OCI-LY3 (cell line): ENCODE measurements around the gene ETFB.

Source experiments
- H2AFZ ChIP-seq: fragments of 200-600, 300-600 bp; shearing (Covaris generic); 2 replicates; pipeline ENCODE4 v1.6.0; 2014; ENCODE audit warnings: antibody characterized with exemption, low read depth, low read length
- H3K27ac ChIP-seq: fragments of 200-600, 300-600 bp; sonication (generic); 2 replicates; pipeline ENCODE4 v1.5.1; 2014; ENCODE audit warnings: mild to moderate bottlenecking, low read length, moderate library complexity, mixed read lengths
- H3K27me3 ChIP-seq: fragments of 200-600, 300-600 bp; sonication (generic); 2 replicates; pipeline ENCODE4 v1.6.1; 2014; ENCODE audit warnings: low read depth, low read length, mixed read lengths
- H3K36me3 ChIP-seq: fragments of 200-600, 300-600 bp; sonication (generic); replicated peaks from 2 replicates; pipeline ENCODE3; 2014; ENCODE audit warnings: low read depth, low read length, mixed read lengths
- H3K4me1 ChIP-seq: fragments of 300-600, 200-600 bp; sonication (generic); 2 replicates; pipeline ENCODE4 v1.6.1; 2014; ENCODE audit warnings: low read length, mixed read lengths
- H3K4me2 ChIP-seq: fragments of 200-600, 300-600 bp; sonication (generic); 2 replicates; pipeline ENCODE4 v1.6.1; 2014; ENCODE audit warnings: low read length, mixed read lengths
- H3K4me3 ChIP-seq: fragments of 300-600, 200-600 bp; sonication (generic); 2 replicates; pipeline ENCODE4 v1.5.1; 2014; ENCODE audit warnings: antibody characterized with exemption, mild to moderate bottlenecking, low read length, moderate library complexity
- H3K79me2 ChIP-seq: fragments of 300-600, 200-600 bp; shearing (Covaris generic); 2 replicates; pipeline ENCODE4 v1.6.1; 2014; ENCODE audit warnings: mild to moderate bottlenecking, low read length, mixed read lengths
- H3K9ac ChIP-seq: fragments of 300-600, 200-600 bp; shearing (Covaris generic); 2 replicates; pipeline ENCODE4 v1.6.0; 2014; ENCODE audit warnings: mild to moderate bottlenecking, low read length, moderate library complexity
- H3K9me3 ChIP-seq: fragments of 200-600, 300-600 bp; shearing (Covaris generic); 2 replicates; pipeline ENCODE4 v1.6.1; 2014; ENCODE audit warnings: low read length, mixed read lengths; ENCODE audit not compliant: insufficient read depth
- H4K20me1 ChIP-seq: fragments of 200-600, 300-600 bp; sonication (generic); 2 replicates; pipeline ENCODE4 v1.6.1; 2016; ENCODE audit warnings: low read length, mixed read lengths; ENCODE audit not compliant: insufficient read depth
- EZH2phosphoT487 ChIP-seq: fragments of 200-600 bp; shearing (Covaris generic); IDR thresholded peaks from 2 replicates; pipeline ENCODE4 v1.6.1; 2018; ENCODE audit warnings: antibody characterized with exemption, mixed run types, low read depth
- TF ChIP-seq, protein P1 (sequence below): fragments of 200-600, 300-600 bp; sonication (generic); IDR thresholded peaks from 2 replicates; pipeline ENCODE4 v1.5.1; 2014; ENCODE audit warnings: antibody characterized with exemption, low read length, low read depth

The ETFB gene

GRCh38 chr19:51321799-51322198, 44.4 kb downstream of the ETFB start:
- H3K27ac ChIP-seq = no peak overlapping the region
- H3K4me2 ChIP-seq = no peak overlapping the region
- H3K79me2 ChIP-seq = no peaks in the 10 kb centered on the region
- no peaks in the 10 kb centered on the region for H4K20me1 ChIP-seq
- H3K4me1 ChIP-seq = no peaks in the 10 kb centered on the region
- no peak overlapping the region for H3K9ac ChIP-seq
- H3K27me3 ChIP-seq = peaks cover 5% of the 10 kb centered on the region; the same call in 1 of the 2 replicates
- no peak overlapping the region for H2AFZ ChIP-seq
- no peaks in the 10 kb centered on the region for H3K9me3 ChIP-seq
- no peak for TF ChIP-seq EZH2phosphoT487
- TF ChIP-seq, protein P1, sequence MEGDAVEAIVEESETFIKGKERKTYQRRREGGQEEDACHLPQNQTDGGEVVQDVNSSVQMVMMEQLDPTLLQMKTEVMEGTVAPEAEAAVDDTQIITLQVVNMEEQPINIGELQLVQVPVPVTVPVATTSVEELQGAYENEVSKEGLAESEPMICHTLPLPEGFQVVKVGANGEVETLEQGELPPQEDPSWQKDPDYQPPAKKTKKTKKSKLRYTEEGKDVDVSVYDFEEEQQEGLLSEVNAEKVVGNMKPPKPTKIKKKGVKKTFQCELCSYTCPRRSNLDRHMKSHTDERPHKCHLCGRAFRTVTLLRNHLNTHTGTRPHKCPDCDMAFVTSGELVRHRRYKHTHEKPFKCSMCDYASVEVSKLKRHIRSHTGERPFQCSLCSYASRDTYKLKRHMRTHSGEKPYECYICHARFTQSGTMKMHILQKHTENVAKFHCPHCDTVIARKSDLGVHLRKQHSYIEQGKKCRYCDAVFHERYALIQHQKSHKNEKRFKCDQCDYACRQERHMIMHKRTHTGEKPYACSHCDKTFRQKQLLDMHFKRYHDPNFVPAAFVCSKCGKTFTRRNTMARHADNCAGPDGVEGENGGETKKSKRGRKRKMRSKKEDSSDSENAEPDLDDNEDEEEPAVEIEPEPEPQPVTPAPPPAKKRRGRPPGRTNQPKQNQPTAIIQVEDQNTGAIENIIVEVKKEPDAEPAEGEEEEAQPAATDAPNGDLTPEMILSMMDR = no peak
- H3K36me3 ChIP-seq = no peaks in the 10 kb centered on the region
- no peak overlapping the region for H3K4me3 ChIP-seq

- Histone ChIP-seq H3K27me3 (peaks cover 6% of the 10 kb centered on the region; the same call in 1 of the 2 replicates), H3K4me1 (no peaks in the 10 kb centered on the region), H3K4me2 (no peak overlapping the region), H3K79me2 (no peaks in the 10 kb centered on the region), H3K9ac (no peak overlapping the region), H4K20me1 (no peaks in the 10 kb centered on the region), H2AFZ (no peak overlapping the region), H3K36me3 (no peaks in the 10 kb centered on the region), H3K4me3 (no peak overlapping the region), H3K27ac (no peak overlapping the region), H3K9me3 (no peaks in the 10 kb centered on the region)
- TF ChIP-seq, protein P1 = no peak
- no peak for TF ChIP-seq EZH2phosphoT487
These were observed 45.9 kb downstream of the ETFB start for GRCh38 chr19:51320280-51320657.

GRCh38 chr19:51319649-51320279, 46.4 kb downstream of the ETFB start:
- Histone ChIP-seq H3K27ac (no peak overlapping the region), H3K27me3 (peaks cover 12% of the 10 kb centered on the region; the same call in 1 of the 2 replicates), H3K4me2 (no peak overlapping the region), H3K9ac (no peak overlapping the region), H3K9me3 (no peaks in the 10 kb centered on the region), H3K79me2 (no peaks in the 10 kb centered on the region), H4K20me1 (no peaks in the 10 kb centered on the region), H3K36me3 (no peaks in the 10 kb centered on the region), H3K4me3 (no peak overlapping the region), H2AFZ (no peak overlapping the region), H3K4me1 (no peaks in the 10 kb centered on the region)
- TF ChIP-seq, protein P1 = no peak
- no peak for TF ChIP-seq EZH2phosphoT487

DNA sequence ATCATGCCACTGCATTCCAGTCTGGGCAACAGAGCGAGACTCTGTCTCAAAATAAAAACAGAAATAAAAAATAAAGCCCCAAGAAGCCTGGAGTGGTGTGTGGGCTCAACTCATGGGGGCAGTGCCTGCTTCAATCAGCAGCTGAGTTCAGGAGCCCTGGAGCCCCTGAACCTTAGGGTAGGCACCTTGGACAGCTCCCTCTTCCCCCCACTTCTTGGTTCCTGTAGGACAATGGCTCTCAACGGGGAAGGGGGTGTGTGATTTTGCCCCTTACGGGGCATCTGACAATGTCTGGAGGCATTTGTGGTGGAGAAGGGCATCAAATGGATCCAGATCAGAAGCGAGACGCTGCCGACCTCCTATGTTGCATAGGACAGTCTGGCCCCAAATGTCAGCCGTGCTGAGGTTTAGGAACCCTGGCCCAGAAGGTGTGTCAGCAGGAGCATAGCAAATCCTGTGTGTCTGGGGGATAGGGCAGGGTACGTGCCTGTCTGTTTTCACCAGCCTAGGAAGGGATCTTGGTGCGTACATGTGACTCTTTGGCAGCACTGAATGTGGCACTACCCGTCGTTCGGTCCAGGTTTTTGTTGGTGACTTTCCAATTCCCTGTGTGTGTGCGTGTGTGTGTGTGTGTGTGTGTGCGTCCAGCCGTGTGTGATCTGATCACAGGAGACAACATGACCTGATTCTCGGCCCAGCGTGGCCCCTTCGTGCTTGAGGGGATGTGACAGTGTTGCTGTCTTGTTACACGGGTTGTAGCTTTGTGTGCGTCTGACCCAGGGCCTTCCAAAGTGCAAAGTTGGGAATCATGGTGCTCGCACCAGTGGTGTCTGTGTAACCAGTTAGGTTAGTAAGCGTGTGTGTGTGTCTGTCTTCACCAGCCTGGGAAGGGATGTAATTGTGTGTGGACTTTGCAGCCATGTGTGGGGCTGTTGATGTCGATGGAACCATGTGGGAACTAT, 47.2 kb downstream of the ETFB start:
- H3K4me2 ChIP-seq = no peak overlapping the region
- TF ChIP-seq, protein P1 = no peak
- no peak for TF ChIP-seq EZH2phosphoT487
- no peaks in the 10 kb centered on the region for H3K9me3 ChIP-seq
- H3K36me3 ChIP-seq = no peaks in the 10 kb centered on the region
- no peaks in the 10 kb centered on the region for H4K20me1 ChIP-seq
- no peak overlapping the region for H3K9ac ChIP-seq
- peaks cover 16% of the 10 kb centered on the region; the same call in 1 of the 2 replicates for H3K27me3 ChIP-seq
- no peak overlapping the region for H3K27ac ChIP-seq
- H3K4me1 ChIP-seq = no peaks in the 10 kb centered on the region
- H3K79me2 ChIP-seq = no peaks in the 10 kb centered on the region
- H2AFZ ChIP-seq = no peak overlapping the region
- no peak overlapping the region for H3K4me3 ChIP-seq
